ENCODE measurements around the gene DHH.

The DHH gene

GRCh38 chr12:49051373-49051764, 43.2 kb downstream of the DHH start:
- no peak for DNase-seq (ENCODE audit: low read depth, low spot score)
- H3K4me3 ChIP-seq (ENCODE audit: low read depth, low read length) = no peak overlapping the region
- in situ Hi-C loops (cut with HindIII; ENCODE audit: low sequenced_read_pairs) = no loop called here
- no peak for TF ChIP-seq CTCF (IDR thresholded peaks at IDR 0.05; ENCODE audit: low read depth, low read length)

- no peak for DNase-seq (ENCODE audit: low read depth, low spot score)
- no peak for TF ChIP-seq CTCF (IDR thresholded peaks at IDR 0.05; ENCODE audit: low read depth, low read length)
- H3K4me3 ChIP-seq (ENCODE audit: low read depth, low read length) = no peak overlapping the region
- in situ Hi-C loops (cut with HindIII; ENCODE audit: low sequenced_read_pairs) = no loop called here
Measured at GRCh38 chr12:49050507-49051372, 43.9 kb downstream of the DHH start.

DNA sequence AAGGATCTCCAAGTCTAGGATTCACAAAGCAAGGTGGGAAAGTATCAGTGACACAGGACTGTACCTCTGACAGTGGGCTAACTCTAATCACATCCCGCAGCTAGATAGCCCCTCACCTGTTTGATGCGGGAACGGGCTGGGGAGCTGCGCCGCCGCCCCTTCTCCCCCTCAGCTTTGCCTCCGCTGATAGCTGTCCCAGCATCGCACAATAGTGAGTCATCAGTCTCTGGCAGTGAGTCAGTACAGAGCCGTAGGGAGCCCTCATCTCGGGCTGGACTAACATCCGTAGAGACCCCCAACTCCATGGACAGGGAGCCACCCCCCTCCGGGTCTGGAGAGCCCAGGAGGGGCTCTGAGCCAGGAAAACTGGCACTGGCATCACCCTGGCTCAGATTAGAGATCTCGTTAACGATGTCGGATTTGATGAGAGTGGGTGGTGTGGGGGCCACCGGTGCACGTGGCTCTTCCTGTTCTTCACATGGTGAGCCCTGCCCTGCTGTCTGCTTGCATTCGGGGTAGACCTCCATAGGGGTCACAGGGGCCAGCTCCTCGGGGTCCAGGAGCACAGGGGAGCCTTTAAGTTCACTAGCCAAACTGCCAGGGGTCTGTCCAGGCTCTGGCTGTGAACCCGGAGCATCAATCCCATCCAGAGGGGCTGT, 44.9 kb downstream of the DHH start:
- in situ Hi-C loops (cut with HindIII; ENCODE audit: low sequenced_read_pairs) = no loop called here
- peak; percentile 75 for DNase-seq (ENCODE audit: low read depth, low spot score)
- no peak for TF ChIP-seq CTCF (IDR thresholded peaks at IDR 0.05; ENCODE audit: low read depth, low read length)
- H3K4me3 ChIP-seq (ENCODE audit: low read depth, low read length) = no peak overlapping the region

DNA sequence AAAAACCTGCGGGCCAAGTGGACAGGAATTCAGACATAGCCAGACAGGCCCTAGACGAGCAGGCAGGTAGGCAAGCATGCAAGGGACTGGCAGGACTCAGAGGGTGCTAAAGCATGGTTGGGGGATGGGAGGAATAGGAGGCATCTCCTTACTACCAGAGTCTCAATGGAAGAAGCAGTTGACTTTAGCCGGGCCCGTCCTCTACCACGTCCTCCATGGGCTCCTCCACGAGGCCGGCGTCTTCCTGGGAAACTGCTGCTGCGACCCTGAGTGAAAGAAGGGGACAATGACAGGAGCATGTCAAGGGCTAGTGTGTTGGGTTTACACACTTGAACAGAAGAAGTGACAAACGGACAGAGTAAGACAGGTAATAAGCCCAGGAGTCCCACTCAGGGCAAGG, 45.6 kb downstream of the DHH start:
- in situ Hi-C loops (cut with HindIII; ENCODE audit: low sequenced_read_pairs) = no loop called here
- TF ChIP-seq CTCF (IDR thresholded peaks at IDR 0.05; ENCODE audit: low read depth, low read length) = no peak
- DNase-seq (ENCODE audit: low read depth, low spot score) = no peak
- no peak overlapping the region for H3K4me3 ChIP-seq (ENCODE audit: low read depth, low read length)

DNA sequence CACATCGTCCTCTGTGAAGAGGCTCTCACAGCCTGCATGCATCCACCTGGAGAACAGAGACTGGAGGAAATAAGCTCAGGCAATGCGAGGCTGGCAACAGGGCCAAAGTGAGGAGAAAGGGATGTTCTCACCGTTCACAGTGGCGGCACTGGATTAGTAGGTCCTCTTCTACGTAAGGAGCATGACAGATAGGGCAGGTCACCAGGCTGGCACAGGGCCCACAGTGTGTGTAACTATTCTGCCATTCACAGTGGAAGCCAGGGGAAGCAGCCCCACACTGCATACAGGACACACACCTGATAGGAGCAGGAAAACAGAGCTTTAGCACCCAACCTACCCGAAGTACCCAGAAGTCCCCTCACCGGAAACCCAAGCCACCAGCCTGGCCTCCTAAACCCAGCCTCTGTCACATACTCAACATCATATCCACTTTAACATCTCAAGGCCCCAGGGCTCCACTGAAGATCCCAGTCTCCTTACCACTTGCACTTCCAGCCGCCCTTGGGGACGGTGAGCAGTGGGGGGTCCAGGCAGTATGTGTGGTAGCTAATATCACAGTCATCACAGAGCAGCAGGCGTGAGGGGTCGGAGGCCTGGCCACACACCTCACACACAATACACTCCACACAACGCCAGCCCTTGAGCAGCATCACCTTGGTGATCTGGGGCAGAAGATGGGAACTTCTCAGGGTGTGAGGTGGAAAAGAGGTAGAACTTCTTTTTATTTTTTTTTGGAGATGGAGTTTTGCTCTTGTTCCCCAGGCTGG, 48.3 kb downstream of the DHH start:
- no peak overlapping the region for H3K4me3 ChIP-seq (ENCODE audit: low read depth, low read length)
- no peak for DNase-seq (ENCODE audit: low read depth, low spot score)
- no peak for TF ChIP-seq CTCF (IDR thresholded peaks at IDR 0.05; ENCODE audit: low read depth, low read length)
- in situ Hi-C loops (cut with HindIII; ENCODE audit: low sequenced_read_pairs) = no loop called here

DNA sequence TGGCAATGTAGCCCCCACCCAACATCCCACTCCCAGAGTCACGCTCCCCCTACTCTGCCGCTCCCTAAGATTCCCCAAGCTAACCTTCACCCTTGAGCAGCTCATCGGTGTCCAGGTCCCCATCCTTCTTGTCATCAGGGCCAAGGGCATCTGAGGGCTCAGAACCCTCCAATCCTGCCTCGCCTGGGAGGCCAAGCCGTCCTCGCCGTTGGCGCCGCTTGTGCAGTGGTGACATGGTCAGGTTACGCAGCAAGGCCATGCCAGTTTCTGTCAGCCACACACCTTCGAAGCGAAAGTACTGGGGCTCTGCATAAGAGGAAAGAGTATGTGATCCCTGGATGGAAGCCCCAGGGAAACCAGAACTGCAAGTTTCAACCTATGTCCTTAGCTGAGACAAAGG, 49.9 kb downstream of the DHH start:
- TF ChIP-seq CTCF (IDR thresholded peaks at IDR 0.05; ENCODE audit: low read depth, low read length) = no peak
- in situ Hi-C loops (cut with HindIII; ENCODE audit: low sequenced_read_pairs) = no loop called here
- H3K4me3 ChIP-seq (ENCODE audit: low read depth, low read length) = no peak overlapping the region
- DNase-seq (ENCODE audit: low read depth, low spot score) = no peak
